HG03575 (cell line): ENCODE results near the gene KCNIP1.

ENCODE experiments used
- ATAC-seq: cut with Tn5 transposase; IDR thresholded peaks from one replicate; pipeline ENCODE4 v1.9.1; 2021; ENCODE audit not compliant: unreplicated experiment, insufficient number of reproducible peaks, low FRiP score; ENCODE audit errors: extremely low read depth

The KCNIP1 gene

DNA sequence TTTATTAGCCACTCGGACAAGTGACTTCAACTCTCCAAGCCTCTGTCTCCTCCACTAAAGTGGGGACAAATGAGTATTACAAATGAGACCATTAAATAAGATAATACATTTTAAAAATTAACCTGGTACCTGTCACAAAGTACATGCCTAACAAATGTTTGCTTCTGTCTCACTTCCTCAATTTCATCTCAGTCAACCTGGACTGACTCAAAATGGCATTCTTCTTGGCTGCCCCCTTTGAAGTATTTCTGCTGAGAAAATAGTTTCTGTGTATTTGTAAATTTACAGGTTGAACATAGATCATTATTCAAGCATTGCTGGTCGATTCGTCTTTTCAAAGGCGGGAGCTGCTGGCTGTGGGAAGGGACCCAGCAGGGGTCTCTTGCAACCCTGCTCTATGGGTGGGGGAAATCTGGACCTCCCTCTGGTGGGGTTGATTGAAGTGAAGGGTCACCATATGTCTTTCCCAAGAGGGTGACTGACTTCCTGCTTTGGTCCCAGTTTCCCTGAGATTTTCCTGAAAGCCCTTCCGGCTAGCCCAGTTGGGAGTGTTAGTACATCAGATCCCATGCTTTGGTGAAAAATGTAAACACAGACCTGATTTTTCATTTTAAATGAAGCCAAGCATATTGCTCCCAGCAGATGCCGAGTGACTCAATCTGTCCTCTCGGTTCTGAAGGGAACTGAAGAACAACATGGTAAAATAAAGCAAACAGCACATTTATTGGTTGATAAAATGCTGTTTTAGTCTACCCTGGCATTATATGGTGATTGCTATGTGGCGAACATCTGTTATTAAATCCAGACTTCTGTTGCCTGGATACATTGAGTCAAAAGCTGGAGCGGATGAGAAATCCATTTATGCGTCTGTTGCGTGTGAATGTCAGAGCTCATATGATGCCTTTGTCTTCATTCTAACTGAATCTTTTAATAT is 73.0 kb downstream of the KCNIP1 start:
- ATAC-seq, result no peak

DNA sequence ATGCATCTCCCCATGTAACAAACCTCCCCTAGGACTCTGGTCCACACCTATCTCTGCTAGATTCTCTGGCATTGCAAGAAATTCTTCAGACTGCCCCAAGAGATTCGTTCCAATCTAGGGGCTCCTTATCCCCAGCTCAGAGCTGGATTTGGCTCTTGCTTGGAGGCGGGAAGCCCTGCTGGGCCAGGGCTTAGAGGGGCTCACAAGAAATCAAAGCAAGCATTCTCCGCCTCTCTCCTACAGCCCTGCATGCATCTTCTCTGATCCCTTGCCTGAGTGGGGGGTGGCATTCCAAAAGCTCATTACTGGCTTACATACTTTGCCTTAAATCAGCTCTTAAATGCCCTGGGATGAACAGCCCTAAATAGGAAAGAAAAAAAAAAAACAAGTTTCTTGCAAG is 75.8 kb downstream of the KCNIP1 start:
- no peak for ATAC-seq

DNA sequence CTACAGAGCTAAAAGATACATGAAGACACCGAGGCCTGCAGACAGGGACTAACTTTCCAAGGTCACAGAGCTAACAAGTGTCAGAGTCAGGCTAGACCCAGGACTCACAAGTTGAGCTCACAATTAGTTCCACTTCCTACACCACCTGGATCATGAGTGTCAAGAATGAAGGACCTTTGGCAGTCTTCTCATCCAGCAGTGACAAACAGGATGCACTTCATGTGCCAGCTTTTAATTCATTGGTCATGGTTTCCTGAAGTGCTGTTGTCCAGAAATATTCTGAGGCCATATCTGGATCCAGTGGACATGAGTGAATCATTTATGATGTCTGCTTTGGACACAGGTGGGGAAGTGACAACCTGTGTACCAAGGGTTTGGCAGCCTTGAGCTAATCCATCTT is 77.4 kb downstream of the KCNIP1 start:
- ATAC-seq, result no peak

DNA sequence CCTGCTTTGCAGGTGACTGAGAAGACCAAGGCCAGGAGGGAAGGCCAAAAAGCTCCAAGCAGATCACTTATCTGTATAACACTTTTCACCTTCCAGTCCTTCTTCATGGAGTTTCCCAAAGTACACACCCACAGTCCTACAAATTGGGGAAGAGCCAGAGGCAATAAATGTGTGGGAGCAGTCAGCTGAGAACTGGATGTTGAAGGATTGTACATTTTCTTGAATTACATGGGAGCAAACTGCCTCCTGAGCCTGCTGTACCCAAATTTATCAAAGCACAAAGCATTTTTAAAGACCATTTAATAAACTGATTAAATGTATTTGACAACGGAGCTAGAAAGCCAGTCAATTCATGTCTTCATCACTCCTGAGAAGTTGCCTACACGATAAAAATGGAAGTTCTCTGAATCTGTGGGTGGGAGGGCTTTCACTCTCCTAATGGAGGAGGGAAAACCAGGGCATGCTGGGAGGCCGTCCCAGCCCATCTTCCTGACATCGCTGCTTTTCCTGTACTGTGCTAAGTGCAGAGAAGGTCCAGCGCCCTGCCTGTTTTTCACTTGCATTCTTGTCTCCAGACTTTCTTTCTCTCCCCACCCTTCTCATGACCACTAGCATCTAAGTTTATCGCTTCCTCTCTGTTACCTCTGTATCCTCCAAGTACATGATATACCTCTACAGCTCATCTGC is 79.0 kb downstream of the KCNIP1 start:
- no peak for ATAC-seq

DNA sequence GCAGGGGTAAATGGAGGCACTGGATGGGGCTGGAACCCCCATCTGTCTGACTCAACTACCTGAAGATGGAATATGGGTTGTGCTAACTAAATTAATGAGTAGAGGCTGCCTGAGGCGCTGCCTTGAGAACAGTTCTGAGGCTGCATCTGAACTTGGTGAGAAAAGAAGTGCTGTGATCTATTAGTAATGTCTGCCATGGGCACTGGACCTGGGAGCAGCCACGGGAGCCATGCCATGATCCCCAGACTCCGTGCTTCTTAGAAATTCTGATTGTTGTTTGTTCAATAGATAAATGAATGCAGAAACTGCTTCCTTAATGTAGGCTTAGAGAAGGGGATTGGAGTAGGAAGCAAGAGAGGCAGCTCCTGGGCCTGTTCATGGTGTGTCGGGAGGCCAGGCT is 80.2 kb downstream of the KCNIP1 start:
- no peak for ATAC-seq

DNA sequence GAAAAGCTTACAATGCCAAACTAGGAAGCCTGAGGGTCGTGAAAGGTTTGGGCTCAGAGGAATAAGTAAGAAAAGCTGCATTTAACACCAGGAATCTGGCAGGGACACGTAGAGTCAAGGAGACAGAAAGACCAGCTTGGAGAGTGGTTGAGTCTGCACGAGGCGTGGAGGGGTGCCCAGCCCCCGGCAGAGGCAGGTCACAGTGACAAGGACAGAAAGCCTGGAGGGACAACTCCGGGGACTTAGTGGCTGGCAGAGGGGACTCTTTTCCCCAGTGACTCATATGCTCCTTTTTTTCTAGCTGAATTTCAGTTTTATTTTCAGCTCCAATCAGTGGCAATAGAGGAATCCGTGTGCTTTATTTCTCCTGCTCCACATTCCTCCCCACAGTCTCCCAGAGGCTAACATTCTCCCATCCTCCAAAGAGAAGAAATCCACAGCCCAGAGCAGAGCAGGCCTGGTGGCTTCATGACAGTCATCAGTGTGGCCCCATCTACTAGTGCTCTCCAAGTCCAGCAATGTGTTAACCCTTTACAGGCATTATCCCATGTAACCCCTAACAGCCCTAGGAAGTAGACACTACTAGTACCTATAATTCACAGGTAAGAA is 80.7 kb downstream of the KCNIP1 start:
- ATAC-seq, result no peak

DNA sequence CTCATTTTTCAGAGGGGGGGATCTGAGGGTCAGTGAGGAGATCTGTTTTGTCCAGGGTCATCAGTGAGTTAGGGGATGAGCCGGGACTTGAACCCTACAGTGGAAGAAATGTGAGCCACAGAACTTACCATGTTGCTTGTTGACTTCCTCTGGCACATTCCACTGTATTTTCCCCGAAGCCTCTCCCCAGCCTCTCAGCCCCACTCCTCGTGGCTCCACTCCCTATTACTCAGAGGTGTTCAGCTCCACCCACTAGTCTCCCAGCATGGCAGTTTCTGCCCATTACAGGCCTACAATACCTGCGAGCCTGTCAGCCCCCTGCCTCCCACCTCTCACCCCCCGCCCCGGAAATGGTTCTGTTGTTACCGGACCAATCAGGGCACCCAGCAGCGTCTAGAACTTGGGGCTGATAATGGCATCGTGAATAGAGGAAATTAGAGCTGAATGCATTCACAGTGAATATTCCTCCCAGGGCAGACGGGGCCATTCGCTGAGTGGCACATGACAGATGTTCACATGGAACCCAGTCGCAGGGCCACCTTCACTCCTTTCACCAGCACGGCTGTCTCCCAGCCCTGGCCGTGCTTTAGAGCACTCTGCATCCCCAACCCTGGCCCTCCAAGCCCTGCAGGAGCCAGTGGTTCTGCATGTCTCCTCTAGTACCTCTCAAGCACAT is 81.6 kb downstream of the KCNIP1 start:
- no peak for ATAC-seq

DNA sequence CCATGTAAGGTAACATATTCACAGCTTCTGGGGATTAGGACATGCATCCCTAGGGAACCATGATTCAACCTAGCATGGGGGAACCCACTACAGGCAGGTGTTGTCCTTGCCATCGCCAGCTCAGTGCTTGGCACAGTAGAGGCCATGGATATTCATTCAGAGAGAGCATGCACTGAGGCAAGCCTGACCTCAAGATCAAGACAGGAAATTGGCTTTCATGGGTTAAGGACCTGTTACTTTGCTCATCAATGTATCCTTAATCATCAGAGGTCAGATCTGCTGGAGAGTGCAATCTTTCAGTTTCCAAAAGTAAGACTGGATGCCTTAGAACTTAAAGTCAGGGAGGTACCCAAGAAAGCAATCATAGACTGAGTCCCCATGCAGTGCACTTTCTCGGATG is 84.0 kb downstream of the KCNIP1 start:
- no peak for ATAC-seq

DNA sequence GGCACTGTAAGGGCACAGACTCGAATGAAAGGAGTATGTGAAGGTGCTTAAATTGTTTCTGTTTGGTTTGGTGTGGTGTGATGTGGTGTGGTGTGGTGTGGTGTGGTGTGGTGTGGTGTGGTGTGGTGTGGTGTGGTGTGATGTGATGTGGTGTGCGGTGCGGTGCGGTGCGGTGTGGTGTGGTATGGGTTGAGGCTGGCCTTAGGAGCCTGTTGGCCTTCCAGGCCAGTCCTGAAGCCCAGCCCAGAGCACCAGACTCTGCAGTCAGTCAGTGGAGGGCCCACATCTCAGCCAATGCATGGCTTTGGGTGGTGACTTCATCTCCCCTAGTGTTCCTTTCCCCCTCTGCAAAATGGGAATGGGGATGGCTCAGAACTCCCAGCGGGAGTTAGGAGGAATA is 85.8 kb downstream of the KCNIP1 start:
- no peak for ATAC-seq

DNA sequence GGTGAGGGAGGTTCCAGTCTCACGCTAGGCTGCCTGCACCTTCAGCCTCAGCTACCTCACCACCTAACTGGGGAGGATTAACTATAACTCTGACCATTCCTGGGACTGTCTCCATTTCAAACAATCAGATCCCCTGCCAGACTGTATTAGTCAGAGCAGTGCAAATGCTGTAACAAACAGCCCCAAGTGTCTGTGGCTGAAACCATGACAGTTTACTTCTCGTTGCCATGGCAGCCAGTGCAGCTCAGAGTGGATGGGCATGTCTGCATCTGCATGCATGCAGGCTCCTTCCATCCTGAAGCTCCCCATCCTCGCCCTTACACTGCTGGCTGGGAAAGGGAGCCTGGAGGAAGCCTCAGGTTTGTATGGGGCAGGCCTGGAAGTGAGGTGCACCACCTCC is 86.7 kb downstream of the KCNIP1 start:
- ATAC-seq, result no peak

DNA sequence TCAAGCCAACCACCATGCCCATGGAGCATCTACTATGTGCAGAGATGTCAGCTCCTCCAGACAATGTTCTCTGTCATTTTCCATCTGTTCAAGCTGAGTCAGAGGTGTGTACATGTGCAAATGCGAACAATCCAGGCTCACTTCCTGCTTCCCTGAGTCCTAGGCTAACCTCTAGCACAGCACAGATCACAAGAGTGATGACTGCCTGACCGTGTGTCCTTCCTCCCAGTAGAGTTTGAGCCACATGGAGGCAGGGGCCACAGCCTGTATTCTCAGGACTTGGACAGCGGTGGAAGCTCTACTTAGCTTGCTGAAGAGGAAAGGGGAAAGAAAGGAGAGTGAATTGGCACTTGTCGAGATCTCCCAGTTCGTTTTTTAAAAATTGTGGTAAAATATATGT is 87.2 kb downstream of the KCNIP1 start:
- no peak for ATAC-seq

DNA sequence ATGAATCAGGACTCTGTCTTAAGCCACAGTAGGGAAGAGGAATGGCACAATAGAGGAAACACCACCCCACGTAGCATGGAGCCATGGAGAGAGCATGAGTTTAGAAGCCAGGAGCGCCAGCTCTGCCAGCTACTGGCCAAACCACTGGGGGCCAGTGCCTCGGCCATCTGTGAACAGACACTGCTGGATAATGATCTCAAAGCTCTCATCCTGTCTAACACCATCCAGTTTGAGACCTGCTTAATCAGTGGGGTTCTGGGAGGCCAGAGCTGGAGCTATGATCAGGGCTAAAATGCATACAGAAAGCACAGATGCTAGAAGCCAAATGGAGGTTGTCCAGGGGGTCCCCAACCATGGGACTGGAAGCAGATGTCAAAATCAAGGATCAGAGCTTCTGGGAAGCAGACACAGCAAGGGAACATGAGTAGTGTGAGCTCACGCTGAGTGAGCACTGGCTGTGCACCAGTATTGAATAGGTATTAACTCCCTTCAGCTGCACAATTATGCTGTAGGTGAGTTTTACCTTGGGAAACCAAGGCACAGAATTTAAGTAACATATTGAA is 92.7 kb downstream of the KCNIP1 start:
- ATAC-seq, result no peak

DNA sequence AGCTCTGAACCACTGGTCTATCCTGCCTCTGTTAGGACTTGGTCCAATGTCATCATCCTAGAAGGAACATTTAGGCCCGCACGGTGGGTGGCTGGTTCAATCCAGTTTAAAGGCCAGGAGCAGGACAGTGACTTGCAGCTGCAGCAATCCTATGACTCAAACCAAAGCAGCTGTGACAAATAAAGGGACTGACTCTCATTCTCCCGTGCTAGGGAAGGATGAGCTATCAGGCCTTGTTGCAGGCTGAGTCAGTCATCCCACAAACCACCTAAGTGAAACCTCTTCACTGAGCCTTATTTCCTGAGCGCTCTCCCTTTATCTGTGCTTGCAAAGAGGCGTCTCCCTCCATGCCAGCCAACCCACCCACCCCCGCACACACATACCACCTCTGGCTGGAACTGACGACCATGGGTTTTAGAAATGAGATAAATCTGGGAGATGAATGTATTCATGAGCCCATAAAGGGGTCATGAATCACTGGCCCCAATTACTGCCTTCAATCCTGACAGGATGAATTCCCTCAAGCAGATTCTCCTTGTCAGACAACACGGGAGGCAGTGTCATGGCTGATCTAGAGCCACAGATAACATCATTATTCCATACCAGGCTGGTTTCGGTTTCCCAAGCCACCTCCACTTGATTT is 93.4 kb downstream of the KCNIP1 start:
- no peak for ATAC-seq

DNA sequence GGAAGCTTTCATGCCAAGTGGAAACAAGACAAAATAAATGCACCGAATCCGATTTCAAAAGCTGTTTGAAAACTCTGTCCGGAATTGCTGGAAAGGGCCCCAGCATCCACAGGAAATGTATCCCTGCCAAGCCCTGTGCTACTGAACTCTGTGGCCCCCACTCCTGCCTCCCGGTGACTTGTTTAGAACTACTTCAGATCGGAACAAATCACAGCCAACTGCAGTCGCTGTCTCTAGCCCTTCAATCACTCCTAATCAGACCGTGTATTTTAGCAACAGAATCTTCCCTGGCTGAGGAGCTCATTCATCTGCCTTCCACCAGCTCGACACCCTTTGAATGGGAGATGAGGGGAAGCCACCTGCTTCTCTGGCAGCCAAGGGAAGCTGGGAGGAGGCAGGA is 94.1 kb downstream of the KCNIP1 start:
- ATAC-seq, result no peak

DNA sequence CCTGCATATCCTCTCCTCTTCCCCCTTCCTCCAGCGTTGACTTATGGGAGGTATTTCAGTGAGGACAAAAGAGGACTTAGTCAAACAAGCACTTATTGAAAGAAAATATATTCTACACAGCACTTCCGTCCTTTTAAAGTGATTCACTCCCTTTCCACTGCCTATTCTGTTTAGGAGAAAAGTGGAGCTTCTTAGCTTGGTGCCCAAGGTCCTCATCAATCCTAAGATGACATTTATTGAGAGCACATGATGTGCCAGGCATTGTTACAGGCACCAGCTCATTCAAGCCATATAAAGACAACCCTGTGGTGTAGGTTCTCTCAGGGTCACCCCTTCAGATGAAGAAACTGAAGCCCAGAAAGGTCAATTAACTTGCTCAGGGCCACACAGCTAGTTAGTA is 95.9 kb downstream of the KCNIP1 start:
- ATAC-seq, result no peak

DNA sequence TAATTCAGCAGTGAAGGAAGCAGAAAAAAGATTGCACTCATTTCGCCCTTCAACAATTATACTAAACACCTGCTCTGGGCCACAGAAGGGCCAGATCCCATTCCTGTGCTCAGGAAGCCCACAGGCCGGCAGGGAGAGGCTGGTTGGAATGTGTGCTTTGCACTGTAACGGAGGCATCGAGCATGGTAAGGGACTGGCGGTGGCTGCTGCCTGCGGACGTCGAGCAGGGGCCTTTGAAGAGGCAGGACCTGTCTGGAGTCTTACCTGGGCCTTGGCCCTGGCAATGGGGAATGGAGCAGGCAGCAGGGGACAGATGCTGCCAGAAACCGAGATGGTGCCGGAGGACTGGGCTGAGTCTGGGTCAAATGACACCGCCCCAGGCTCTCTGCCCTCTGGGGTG is 97.8 kb downstream of the KCNIP1 start:
- no peak for ATAC-seq

DNA sequence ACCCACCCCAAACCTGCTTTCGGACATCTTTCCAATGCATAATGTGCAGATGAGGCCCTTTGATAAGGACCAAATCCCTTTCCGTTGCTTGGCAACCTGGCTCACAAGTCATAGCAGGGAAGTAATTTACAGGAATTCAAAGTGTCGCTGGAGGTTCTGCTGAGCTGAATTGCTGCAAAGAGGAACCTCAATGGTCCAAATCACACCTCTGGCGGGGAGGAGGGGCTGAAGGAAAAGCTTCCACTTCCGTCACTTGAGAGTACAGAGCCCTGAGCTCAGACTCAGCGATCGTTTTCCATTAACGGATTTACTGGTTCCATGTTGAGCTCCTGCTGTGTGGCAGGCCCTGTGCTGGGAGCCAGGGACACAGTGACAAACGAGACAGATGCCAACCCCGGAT is 99.3 kb downstream of the KCNIP1 start:
- no peak for ATAC-seq

DNA sequence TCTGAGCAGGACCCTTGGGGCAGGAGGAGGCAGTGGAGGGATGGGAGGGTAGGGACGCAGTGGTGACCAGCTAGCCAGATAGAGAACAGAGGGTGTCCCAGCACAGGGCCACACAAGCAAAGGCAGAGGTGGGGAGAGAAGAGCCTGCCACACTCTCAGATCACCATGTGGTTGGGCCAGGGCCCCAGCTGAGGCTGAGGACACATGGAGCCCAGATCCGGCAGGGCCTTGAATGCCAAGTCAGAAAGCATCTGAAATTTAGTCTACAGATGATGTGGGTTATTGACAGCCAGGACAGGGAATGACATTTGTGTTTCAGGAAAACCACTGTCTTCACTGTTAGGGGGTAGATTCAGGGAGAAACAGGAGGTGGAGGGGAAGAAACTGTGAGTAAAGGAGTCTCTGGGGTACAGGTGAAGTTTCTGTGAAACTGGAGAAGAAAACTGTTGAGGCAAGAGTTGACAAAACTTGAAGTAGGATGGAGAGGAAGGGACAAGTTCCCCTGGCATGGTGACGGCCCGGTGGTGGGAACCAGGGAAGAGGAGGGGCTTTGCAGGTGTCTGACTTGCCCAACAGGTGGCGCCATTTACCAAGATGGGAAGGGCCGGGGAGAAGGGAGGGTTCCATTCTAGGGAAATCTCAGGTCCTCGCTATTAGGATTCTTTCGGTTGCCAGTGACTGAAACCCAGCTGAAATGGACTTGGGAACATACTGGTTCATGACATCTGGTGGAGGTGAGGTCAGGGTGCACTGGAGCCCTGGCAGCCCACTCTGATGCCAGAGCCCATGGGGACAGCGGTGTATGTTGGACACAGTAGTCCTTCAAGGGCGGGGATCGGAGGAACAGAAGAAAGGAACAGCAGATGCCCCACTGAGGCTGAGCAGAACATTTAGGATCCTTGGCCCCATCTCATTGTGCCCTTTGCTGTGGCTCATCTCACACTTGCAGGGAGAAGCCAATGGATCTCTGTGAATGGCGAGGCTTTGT is 100.1 kb downstream of the KCNIP1 start:
- no peak for ATAC-seq
